Measurements from ENCODE around the gene TPD52L1.

DNA sequence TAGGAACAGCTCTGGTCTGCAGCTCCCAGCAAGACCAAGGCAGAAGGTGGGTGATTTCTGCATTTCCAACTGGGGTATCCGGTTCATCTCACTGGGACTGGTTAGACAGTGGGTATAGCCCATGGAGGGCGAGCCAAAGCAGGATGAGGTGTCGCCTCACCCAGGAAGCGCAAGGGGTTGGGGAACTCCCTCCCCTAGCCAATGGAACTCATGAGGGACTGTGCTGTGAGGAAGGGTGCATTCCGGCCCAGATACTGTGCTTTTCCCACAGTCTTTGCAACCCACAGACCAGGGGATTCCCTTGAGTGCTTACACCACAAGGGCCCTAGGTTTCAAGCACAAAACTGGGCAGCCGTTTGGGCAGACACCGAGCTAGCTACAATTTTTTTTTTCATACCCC, 126.4 kb downstream of the TPD52L1 start:
- TF ChIP-seq, protein P1, sequence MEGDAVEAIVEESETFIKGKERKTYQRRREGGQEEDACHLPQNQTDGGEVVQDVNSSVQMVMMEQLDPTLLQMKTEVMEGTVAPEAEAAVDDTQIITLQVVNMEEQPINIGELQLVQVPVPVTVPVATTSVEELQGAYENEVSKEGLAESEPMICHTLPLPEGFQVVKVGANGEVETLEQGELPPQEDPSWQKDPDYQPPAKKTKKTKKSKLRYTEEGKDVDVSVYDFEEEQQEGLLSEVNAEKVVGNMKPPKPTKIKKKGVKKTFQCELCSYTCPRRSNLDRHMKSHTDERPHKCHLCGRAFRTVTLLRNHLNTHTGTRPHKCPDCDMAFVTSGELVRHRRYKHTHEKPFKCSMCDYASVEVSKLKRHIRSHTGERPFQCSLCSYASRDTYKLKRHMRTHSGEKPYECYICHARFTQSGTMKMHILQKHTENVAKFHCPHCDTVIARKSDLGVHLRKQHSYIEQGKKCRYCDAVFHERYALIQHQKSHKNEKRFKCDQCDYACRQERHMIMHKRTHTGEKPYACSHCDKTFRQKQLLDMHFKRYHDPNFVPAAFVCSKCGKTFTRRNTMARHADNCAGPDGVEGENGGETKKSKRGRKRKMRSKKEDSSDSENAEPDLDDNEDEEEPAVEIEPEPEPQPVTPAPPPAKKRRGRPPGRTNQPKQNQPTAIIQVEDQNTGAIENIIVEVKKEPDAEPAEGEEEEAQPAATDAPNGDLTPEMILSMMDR (IDR thresholded peaks at IDR 0.05), result no peak
- no peak for TF ChIP-seq POLR2A (IDR thresholded peaks at IDR 0.05)

All from uterus (tissue), 2 donors.